Adrenal gland (tissue), 5 donors: ENCODE measurements around the gene PLA2G2A.
"Not testable (repeated sequence)": the region's sequence is repeated elsewhere in the genome, so short reads cannot be mapped to it uniquely, and the experiment has no call there.

Experiments
- POLR2A ChIP-seq, 2 donors: fragments of 450-650 bp; IDR thresholded peaks; one replicate each; pipeline ENCODE4 v1.6.1; 2017; ENCODE audit warnings: antibody characterized with exemption in 2 of 2, mild to moderate bottlenecking in 2 of 2, moderate library complexity in 1 of 2
- TF ChIP-seq, protein P1 (sequence below), 6 experiments: fragments of 450-650 bp in 4 of 6; fragments of 200-600 bp in 2 of 6; sonication (generic) in 1 of 6; IDR thresholded peaks; 1 replicate in 5 of 6; 2 replicates in 1 of 6; pipeline versions ENCODE4 v1.5.1 to v1.8.0; 2016 to 2021; ENCODE audit warnings: antibody characterized with exemption in 6 of 6, mild to moderate bottlenecking in 2 of 6, moderate library complexity in 1 of 6
- donor health status: DM: no; HTN: no; CAD: no.

DNA sequence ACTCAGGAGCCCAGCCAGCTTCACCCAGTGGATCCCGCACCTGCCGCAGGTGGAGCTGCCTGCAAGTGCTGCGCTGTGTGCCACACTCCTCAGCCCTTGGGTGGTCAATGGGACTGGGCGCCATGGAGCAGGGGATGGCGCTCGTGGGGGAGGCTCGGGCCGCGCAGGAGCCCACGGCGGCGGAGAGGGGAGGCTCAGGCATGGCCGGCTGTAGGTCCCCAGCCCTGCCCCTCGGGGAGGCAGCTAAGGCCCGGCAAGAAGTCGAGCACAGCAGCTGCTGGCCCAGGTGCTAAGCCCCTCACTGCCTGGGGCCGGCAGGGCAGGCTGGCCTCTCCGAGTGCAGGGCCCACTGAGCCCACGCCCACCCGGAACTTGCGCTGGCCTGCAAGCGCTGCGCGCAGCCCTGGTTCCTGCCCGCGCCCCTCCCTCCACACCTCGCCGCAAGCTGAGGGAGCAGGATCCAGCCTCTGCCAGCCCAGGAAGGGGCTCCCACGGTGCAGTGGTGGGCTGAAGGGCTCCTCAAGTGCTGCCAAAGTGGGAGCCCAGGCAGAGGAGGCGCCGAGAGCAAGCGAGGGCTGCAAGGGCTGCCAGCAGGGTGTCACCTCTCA, 5.1 kb upstream of the PLA2G2A start:
- TF ChIP-seq, protein P1, sequence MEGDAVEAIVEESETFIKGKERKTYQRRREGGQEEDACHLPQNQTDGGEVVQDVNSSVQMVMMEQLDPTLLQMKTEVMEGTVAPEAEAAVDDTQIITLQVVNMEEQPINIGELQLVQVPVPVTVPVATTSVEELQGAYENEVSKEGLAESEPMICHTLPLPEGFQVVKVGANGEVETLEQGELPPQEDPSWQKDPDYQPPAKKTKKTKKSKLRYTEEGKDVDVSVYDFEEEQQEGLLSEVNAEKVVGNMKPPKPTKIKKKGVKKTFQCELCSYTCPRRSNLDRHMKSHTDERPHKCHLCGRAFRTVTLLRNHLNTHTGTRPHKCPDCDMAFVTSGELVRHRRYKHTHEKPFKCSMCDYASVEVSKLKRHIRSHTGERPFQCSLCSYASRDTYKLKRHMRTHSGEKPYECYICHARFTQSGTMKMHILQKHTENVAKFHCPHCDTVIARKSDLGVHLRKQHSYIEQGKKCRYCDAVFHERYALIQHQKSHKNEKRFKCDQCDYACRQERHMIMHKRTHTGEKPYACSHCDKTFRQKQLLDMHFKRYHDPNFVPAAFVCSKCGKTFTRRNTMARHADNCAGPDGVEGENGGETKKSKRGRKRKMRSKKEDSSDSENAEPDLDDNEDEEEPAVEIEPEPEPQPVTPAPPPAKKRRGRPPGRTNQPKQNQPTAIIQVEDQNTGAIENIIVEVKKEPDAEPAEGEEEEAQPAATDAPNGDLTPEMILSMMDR (IDR thresholded peaks at IDR 0.05), result not testable (repeated sequence)
- not testable (repeated sequence) for TF ChIP-seq POLR2A (IDR thresholded peaks at IDR 0.05)
